ENCODE data around the gene LGALS14.
"Not testable (repeated sequence)": the region's sequence is repeated elsewhere in the genome, so short reads cannot be mapped to it uniquely, and the experiment has no call there.

Gene LGALS14

DNA sequence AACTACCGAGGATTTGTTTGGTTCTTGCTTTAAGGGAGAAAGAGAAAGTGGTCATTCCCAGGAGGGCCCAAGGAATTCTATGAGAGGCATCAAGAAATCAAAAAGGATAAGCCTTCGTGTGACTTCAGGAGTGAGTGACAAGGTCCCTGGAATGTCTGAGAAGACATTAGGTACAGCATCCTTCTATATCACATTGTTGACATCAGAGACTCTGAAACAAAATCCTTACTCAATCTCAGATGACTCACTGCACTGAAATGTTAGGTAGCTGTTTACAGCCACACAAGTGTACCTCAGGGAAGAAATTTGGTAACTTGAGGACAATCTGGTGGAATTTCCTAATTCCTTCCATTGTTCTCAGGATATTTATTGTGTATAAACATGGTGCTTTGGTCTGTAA lies 7.9 kb upstream of the LGALS14 start:
- ATAC-seq = no peak

- ATAC-seq = no peak
Observed at GRCh38 chr19:39698535-39698934, 5.7 kb upstream of the LGALS14 start.

DNA sequence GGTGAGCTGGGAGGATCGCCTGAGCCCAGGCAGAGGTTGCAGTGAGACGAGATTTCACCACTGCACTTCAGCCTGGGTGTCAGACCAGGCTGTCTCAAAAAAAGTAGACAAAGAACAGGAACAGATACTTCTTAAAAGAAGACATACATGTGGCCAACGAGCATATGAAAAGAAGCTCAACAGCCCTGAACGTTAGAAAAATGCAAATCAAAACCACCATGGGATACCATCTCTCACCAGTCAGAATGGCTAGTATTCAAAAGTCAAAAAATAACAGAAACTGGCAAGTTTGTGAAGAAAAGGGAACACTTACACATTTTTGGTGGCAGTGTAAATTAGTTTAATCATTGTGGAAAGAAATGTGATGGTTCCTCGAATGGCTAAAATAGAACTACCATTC lies 3.0 kb upstream of the LGALS14 start:
- ATAC-seq = no peak

- ATAC-seq = peak; percentile 28 to 53
Observed at GRCh38 chr19:39705578-39706188, 1.4 kb downstream of the LGALS14 start.

DNA sequence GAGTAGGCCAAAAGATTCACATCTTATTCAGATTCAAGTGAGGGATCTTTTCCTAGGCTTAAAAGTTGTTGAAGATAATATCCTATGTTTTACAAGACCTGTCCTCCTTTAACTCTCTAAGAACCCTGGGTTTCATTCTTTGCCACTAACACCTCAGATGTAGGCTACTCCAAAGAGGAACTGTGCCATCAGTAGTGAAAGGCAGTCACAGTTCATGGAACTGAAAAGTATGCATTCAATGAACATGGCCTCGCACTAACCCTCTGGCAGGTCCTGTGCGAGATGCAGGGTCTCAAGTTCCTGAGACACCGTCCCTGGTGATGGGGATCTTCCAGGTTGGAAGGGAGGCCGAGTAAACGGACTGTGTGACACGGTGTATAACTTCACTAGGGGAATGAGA lies 4.3 kb downstream of the LGALS14 start:
- ATAC-seq = no peak

DNA sequence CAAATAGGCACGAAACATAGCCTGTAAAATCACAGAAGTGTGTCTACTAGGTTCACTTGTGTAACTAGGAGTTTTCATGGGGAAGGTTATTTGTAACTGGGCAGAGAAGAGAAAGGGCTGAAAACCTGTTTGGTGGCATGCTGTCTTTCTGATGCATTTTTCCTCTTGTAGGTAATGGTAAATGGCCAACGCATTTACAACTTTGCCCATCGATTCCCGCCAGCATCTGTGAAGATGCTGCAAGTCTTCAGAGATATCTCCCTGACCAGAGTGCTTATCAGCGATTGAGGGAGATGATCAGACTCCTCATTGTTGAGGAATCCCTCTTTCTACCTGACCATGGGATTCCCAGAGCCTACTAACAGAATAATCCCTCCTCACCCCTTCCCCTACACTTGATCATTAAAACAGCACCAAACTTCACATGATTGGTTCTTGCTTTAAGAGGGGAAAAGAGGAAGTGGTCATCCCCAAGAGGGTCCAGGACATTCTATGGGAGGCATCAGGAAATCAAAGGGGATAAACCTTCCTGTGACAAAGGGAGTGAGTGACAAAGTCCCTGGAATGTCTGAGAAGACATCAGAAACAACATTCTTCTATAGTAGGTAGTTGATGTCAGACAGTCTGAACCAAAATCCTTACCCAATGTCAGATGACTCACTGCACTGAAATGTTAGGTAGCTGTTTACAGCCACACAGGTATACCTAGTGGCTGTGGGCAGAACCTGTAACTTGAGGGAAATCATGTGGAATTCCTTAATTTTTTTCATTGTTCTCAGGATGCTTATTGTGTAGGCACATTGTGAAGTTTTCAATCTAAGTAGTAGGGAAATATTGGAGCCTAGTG lies 5.0 kb downstream of the LGALS14 start:
- no peak for ATAC-seq

- ATAC-seq = peak in 1 of 2 donors; percentile 43
Observed at GRCh38 chr19:39710333-39710890, 6.1 kb downstream of the LGALS14 start.

DNA sequence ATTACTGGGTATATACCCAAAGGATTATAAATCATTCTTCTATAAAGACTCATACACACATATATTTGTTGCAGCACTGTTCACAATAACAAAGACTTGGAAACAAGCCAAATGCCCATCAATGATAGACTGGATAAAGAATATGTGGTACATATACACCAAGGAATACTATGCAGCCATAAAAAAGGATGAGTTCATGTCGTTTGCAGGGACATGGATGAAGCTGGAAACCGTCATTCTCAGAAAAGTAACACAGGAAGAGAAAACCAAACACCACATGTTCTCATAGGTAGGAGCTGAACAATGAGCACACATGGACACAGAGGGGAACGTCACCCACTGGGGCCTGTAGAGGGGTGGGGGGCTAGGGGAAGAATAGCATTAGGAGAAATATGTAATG lies 15.9 kb downstream of the LGALS14 start:
- not testable (repeated sequence) for ATAC-seq

DNA sequence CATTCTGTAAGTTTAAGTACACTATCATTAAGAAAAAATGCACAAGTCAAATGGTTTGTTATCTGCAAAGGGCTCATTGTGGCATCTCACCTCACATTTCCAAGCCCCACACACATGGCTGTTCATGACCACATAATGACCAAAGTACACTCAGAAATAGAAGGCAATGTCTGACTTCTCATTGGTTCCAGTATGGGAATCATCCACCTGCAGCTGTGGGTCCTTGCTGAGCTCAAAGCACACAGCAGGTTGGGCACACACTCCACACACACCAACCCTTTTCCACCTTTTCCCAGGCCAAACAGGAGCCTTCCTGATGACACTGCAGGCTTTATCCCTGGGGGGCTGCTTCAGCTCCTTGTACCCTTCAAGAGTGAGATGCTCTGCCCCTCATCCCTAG lies 21.7 kb downstream of the LGALS14 start:
- ATAC-seq = no peak

DNA sequence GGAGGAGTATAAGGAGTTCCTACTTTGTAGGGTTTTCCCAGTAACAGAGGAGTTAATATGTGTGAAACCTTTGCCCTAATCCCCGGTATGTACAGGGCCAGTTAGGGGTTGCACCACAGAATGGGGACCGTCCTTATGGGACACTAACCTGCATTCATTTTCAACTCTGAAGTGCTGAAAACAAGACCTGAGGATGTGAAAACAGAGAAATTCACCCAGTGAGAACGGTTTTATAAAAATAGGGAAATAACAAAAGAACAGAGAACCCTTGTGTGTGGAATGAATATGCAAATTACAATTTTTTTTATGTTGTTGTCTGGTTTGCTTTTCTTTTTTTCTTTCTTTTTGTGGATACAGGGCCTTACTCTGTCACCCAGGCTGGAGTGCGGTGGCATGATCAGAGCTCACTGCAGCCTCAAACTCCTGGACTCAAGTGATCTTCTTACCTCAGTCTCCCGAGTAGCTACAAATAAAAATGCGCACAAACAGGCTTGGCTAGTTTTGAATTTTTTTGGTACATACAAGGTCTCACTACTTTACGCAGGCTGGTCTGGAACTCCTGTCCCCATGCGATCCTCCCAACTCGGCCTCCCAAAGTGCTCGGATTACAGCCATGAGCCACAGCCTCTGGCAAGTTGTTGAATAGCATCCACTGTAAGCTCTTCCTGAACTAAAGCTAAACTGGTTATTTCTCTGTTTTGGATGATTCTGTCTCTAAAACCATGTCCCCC lies 23.0 kb downstream of the LGALS14 start:
- no peak for ATAC-seq

DNA sequence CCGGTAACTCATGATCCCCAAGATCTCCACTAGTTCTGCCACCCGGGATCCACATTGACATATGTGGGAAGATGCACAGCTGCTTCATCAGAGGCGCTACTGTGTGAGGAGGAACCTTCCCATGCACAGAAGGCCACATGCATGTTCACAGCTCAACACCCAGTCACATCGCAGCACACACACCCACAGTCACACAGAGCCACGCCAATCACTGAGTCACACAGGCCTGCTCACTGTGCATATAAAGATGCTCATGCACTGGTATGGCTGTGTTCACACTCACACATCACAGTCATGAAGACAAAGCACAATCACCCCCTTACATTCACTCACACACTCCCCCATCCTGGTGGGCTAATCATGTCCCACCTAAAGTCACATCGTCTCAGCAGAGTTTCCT lies 23.8 kb downstream of the LGALS14 start:
- no peak for ATAC-seq

GRCh38 chr19:39729594-39729993 lies 25.3 kb downstream of the LGALS14 start:
- ATAC-seq = no peak

GRCh38 chr19:39731685-39732084 lies 27.4 kb downstream of the LGALS14 start:
- ATAC-seq = no peak

- no peak for ATAC-seq
Observed at GRCh38 chr19:39733841-39734240, 29.6 kb downstream of the LGALS14 start.

- ATAC-seq = no peak
Observed at GRCh38 chr19:39735688-39736087, 31.4 kb downstream of the LGALS14 start.

- ATAC-seq = no peak
Observed at GRCh38 chr19:39736088-39736487, 31.8 kb downstream of the LGALS14 start.

DNA sequence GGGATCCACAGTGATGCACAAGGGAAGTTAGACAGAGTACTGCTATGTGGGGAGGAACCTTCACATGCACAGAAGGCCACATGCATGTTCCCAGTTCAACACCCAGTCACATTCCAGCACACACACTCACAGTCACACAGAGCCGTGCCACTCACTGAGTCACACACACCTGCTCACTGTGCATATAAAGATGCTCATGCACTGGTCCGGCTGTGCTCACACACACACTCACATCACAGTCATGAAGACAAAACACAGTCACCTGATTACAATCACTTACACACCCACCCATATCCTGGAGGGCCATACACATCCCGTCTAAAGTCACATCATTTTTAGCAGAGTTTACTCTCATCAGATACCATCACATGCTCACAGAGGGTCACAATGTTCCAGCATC lies 33.1 kb downstream of the LGALS14 start:
- ATAC-seq = no peak

- ATAC-seq = no peak
Observed at GRCh38 chr19:39737891-39738290, 33.6 kb downstream of the LGALS14 start, which contains the start of gene CLC. CLC (minus strand) TSS chr19:39738029; CDS start chr19:39737952, 77 bp downstream.

DNA sequence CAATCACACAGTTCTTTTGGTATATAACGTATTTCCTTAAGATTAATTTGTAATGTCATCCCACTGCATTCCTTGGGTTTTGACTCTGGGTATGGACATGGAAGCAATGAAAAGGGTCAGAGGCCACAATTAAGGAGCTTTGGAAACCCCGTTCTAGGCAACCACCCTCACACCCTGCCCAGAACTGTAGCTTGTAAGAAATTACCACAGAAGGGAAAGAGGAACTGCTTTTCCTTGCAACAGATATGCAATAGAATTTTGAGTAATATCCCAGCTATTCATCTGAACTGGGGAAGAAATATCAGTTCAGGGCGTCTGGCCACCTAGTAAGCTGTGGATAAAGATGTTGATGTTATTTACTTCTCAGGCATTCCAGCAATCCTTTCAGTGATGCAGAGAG lies 34.5 kb downstream of the LGALS14 start:
- ATAC-seq = no peak

- peak; percentile 77 to 81 for ATAC-seq
Observed at GRCh38 chr19:39740395-39740794, 36.1 kb downstream of the LGALS14 start.

- no peak for ATAC-seq
Observed at GRCh38 chr19:39745643-39746042, 41.4 kb downstream of the LGALS14 start.

GRCh38 chr19:39746836-39747529 lies 42.7 kb downstream of the LGALS14 start:
- ATAC-seq = no peak

GRCh38 chr19:39749981-39750380 lies 45.7 kb downstream of the LGALS14 start:
- no peak for ATAC-seq
